ENCODE results near the gene MYEOV.

MYEOV gene

GRCh38 chr11:69298267-69299022 lies 4.5 kb downstream of the MYEOV start:
- no peak overlapping the region for H3K4me3 ChIP-seq (ENCODE audit: low read depth, low read length)

GRCh38 chr11:69299023-69299461 lies 5.1 kb downstream of the MYEOV start:
- H3K4me3 ChIP-seq (ENCODE audit: low read depth, low read length): no peak overlapping the region
- no peak for TF ChIP-seq CTCF (IDR thresholded peaks at IDR 0.05; ENCODE audit: borderline replicate concordance, insufficient read depth, low read depth, low read length)

More at GRCh38 chr11:69298267-69299022, 4.5 kb downstream of the MYEOV start:
- TF ChIP-seq CTCF (IDR thresholded peaks at IDR 0.05; ENCODE audit: borderline replicate concordance, insufficient read depth, low read depth, low read length): no peak

- H3K4me3 ChIP-seq (ENCODE audit: low read depth, low read length): no peak overlapping the region
- TF ChIP-seq CTCF (IDR thresholded peaks at IDR 0.05; ENCODE audit: borderline replicate concordance, insufficient read depth, low read depth, low read length): no peak
Measured at GRCh38 chr11:69299572-69299971, 5.6 kb downstream of the MYEOV start.

- no peak overlapping the region for H3K4me3 ChIP-seq (ENCODE audit: low read depth, low read length)
- no peak for TF ChIP-seq CTCF (IDR thresholded peaks at IDR 0.05; ENCODE audit: borderline replicate concordance, insufficient read depth, low read depth, low read length)
Measured at GRCh38 chr11:69300120-69301060, 6.4 kb downstream of the MYEOV start.

- TF ChIP-seq CTCF (IDR thresholded peaks at IDR 0.05; ENCODE audit: borderline replicate concordance, insufficient read depth, low read depth, low read length): no peak
- no peak overlapping the region for H3K4me3 ChIP-seq (ENCODE audit: low read depth, low read length)
Measured at GRCh38 chr11:69301081-69301454, 7.1 kb downstream of the MYEOV start.

- TF ChIP-seq CTCF (IDR thresholded peaks at IDR 0.05; ENCODE audit: borderline replicate concordance, insufficient read depth, low read depth, low read length): no peak
- H3K4me3 ChIP-seq (ENCODE audit: low read depth, low read length): no peak overlapping the region
Measured at GRCh38 chr11:69301455-69302401, 7.8 kb downstream of the MYEOV start.

Data from GM12875 (cell line).